ENCODE results near the gene ZSCAN21. TPM values are rescaled to one million over a fixed set of nuclear protein-coding genes. Genes with fewer than 3 reads are reported as not detected.

The ZSCAN21 gene
- total RNA-seq, 1 donor from 2014 or later, result 13.0 TPM

GRCh38 chr7:100111914-100112313 lies 62.3 kb downstream of the ZSCAN21 start:
- ATAC-seq, result no peak
- intact Hi-C loops (cut with DNase I), result no loop called here
- no peak for DNase-seq (ENCODE audit: low spot score)

Small RNA genes lying within 50 kb of the gene (microRNA-seq; reads per million reads assigned to microRNA genes)
- gene MIR106B (1,070 reads per million, percentile 82 among the genes with 10 or more reads in this experiment), gene MIR25 (460 reads per million, percentile 74 among the genes with 10 or more reads in this experiment), gene MIR93 (4,745 reads per million, percentile 93 among the genes with 10 or more reads in this experiment)

Other genes starting within 250 kb of the ZSCAN21 start
- gene CYP3A43, start 221.8 kb upstream of the ZSCAN21 start, total RNA-seq, result 0.62 TPM
- not detected for gene OR2AE1, start 172.7 kb upstream of the ZSCAN21 start, total RNA-seq
- 32.1 TPM for gene TRIM4, start 130.2 kb upstream of the ZSCAN21 start, total RNA-seq
- gene GJC3, start 120.2 kb upstream of the ZSCAN21 start, total RNA-seq, result 31.7 TPM
- gene AZGP1, start 73.7 kb upstream of the ZSCAN21 start, total RNA-seq, result 120 TPM
- 96.9 TPM for gene ZKSCAN1, start 34.2 kb upstream of the ZSCAN21 start, total RNA-seq
- gene ZNF3, start 31.9 kb downstream of the ZSCAN21 start, total RNA-seq, result 25.3 TPM
- 76.2 TPM for gene COPS6, start 39.2 kb downstream of the ZSCAN21 start, total RNA-seq
- gene MCM7, start 51.6 kb downstream of the ZSCAN21 start, total RNA-seq, result 42.4 TPM
- gene AP4M1, start 51.9 kb downstream of the ZSCAN21 start, total RNA-seq, result 19.5 TPM
- 30.6 TPM for gene TAF6, start 69.6 kb downstream of the ZSCAN21 start, total RNA-seq
- 21.1 TPM for gene CNPY4, start 69.9 kb downstream of the ZSCAN21 start, total RNA-seq
- 2.5 TPM for gene MBLAC1, start 77.2 kb downstream of the ZSCAN21 start, total RNA-seq
- 114 TPM for gene LAMTOR4, start 99.1 kb downstream of the ZSCAN21 start, total RNA-seq
- gene TRAPPC14, start 108.9 kb downstream of the ZSCAN21 start, total RNA-seq, result 15.4 TPM
- 10.8 TPM for gene GAL3ST4, start 118.8 kb downstream of the ZSCAN21 start, total RNA-seq
- gene GPC2, start 127.6 kb downstream of the ZSCAN21 start, total RNA-seq, result 2.7 TPM
- 11.0 TPM for gene STAG3, start 128.1 kb downstream of the ZSCAN21 start, total RNA-seq
- gene PVRIG, start 170.2 kb downstream of the ZSCAN21 start, total RNA-seq, result 1.2 TPM

Data from sciatic nerve (tissue), 2 donors.